Activated naive CD8-positive, alpha-beta T cell treated with anti-CD3 and anti-CD28 coated beads for 36 hours (primary cell): Measurements from ENCODE around the gene HTRA3. TPM values are rescaled to one million over a fixed set of nuclear protein-coding genes. Genes with fewer than 3 reads are reported as not detected.

Experiments used
- DNase-seq: peaks from one replicate; pipeline ENCODE4 v3.0.0; 2021
- H3K27ac Mint-ChIP-seq: one replicate; pipeline ENCODE4 v1.8.0; 2022; ENCODE audit warnings: mild to moderate bottlenecking, moderate library complexity, mixed read lengths
- H3K27me3 Mint-ChIP-seq: one replicate; pipeline ENCODE4 v1.8.0; 2022; ENCODE audit warnings: mild to moderate bottlenecking, mixed read lengths
- H3K36me3 Mint-ChIP-seq: one replicate; pipeline ENCODE4 v1.8.0; 2021; ENCODE audit warnings: mild to moderate bottlenecking, mixed read lengths
- H3K4me1 Mint-ChIP-seq: one replicate; pipeline ENCODE4 v1.8.0; 2021; ENCODE audit warnings: mixed read lengths
- H3K4me3 Mint-ChIP-seq: one replicate; pipeline ENCODE4 v1.8.0; 2022; ENCODE audit warnings: mild to moderate bottlenecking, moderate library complexity, mixed read lengths
- H3K9me3 Mint-ChIP-seq: one replicate; pipeline ENCODE4 v1.8.0; 2022; ENCODE audit warnings: mixed read lengths
- total RNA-seq, 2 experiments: library from RNA; stranded (reverse); gene quantifications; one replicate each; pipeline ENCODE4 v1.2.3, GENCODE V29; 2021

HTRA3 gene
- total RNA-seq, 2 experiments from 2014 or later: not detected

GRCh38 chr4:8285976-8286718, 16.6 kb downstream of the HTRA3 start:
- H3K4me3 Mint-ChIP-seq: no peak overlapping the region
- H3K36me3 Mint-ChIP-seq: no peaks in the 10 kb centered on the region
- no peak overlapping the region for H3K27ac Mint-ChIP-seq
- no peaks in the 10 kb centered on the region for H3K27me3 Mint-ChIP-seq
- H3K4me1 Mint-ChIP-seq: no peaks in the 10 kb centered on the region
- no peak for DNase-seq
- no peaks in the 10 kb centered on the region for H3K9me3 Mint-ChIP-seq

DNA sequence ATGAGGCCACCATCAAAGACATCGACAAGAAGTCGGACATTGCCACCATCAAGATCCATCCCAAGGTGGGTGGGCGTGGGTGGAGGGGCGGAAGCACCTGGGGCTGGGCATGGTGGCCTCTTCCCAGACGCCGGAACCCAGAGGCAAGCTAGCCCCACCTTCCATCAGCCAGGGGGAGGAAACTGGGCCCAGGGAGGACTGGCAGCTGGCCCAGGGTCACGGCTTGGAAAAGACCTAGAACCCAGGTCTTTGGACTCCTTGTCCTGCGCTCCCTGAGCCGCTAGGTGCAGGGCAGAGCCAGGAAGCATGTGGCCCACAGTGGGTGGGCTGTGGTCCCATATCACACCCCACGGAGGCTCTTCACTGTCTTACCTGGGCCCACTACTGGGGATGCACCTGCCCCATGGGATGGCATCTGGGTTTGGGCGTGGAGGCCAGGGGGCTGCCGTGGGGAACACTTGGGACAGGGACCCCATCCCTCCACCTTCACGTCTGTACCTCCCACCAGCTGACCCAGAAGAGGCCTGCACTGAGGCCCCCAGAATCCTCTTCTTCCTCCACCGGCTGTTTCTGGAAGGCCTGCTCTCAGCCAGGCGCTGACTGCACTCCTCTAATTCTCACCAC, 17.3 kb downstream of the HTRA3 start:
- H3K4me1 Mint-ChIP-seq: no peaks in the 10 kb centered on the region
- no peak overlapping the region for H3K27ac Mint-ChIP-seq
- H3K4me3 Mint-ChIP-seq: no peak overlapping the region
- no peaks in the 10 kb centered on the region for H3K27me3 Mint-ChIP-seq
- DNase-seq: no peak
- H3K9me3 Mint-ChIP-seq: no peaks in the 10 kb centered on the region
- H3K36me3 Mint-ChIP-seq: no peaks in the 10 kb centered on the region

DNA sequence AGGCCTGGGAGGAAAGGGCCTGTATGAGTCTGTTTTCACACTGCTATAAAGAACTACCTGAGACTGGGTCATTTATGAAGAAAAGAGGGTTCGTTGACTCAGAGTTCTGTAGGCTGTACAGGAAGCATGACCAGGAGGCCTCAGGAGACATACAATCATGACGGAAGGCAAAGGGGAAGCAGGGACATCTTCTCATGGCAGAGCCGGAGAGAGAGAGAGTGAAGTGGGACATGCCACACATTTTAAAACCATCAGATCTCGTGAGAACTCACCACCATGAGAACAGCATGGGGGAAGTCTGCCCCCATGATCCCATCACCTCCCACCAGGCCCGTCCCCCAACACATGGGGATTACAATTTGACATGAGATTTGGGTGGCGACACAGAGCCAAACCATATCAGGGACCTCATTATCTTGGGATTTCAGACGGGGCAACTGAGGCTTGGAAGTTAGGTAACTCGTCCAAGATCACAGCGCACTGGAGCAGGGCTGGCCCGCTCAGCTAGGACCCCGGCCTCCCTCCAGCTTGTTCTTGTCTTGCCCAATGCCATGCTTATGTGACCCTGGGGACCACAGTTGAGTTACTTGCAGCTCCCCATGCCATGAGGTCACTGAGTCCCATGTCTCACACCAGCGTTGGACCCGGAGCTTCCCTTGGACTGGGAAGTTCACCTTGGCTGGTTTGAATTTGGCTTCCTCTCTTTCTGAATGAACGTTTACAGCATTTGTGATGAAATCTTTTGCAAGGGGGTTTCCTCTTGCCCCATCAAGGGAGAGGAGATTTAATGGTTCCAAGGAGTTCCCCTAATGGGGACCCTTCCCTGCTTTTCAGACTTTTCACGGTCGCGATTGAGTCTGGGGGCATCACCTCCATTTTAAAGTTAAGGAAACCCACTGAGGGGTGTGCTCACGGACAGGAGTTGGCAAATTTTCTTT, 18.1 kb downstream of the HTRA3 start:
- no peaks in the 10 kb centered on the region for H3K27me3 Mint-ChIP-seq
- DNase-seq: no peak
- no peaks in the 10 kb centered on the region for H3K9me3 Mint-ChIP-seq
- no peak overlapping the region for H3K4me3 Mint-ChIP-seq
- no peaks in the 10 kb centered on the region for H3K36me3 Mint-ChIP-seq
- no peak overlapping the region for H3K27ac Mint-ChIP-seq
- no peaks in the 10 kb centered on the region for H3K4me1 Mint-ChIP-seq

DNA sequence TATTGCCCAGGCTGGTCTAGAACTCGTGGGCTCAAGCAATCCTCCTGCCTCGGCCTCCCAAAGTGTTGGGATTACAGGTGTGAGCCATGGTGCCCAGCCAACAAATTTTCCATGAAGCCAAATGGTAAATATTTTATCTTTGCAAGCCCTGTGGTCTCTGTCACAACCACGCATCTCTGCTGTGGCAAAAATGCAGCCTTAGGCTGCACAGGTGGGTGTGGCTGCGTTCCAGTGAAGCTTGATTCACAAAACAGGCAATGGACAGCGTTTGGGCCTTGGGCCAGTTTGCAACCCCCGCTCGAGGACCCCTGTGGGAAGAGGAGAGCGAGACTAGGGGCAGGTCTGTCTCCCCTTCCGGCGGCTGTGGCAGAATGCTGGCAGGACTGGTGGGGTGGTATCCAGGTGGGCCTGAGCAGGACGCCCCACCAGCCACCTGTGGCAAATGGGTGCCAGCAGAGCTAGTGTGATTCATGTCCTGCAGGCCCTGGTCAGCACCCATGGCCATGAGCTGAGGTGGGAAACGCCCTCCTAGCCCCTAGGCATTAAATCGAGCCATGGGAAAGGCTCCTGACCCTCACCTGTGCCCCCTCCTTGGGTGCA, 19.7 kb downstream of the HTRA3 start:
- H3K36me3 Mint-ChIP-seq: no peaks in the 10 kb centered on the region
- H3K27ac Mint-ChIP-seq: no peak overlapping the region
- no peaks in the 10 kb centered on the region for H3K4me1 Mint-ChIP-seq
- DNase-seq: no peak
- H3K9me3 Mint-ChIP-seq: no peaks in the 10 kb centered on the region
- H3K27me3 Mint-ChIP-seq: no peaks in the 10 kb centered on the region
- no peak overlapping the region for H3K4me3 Mint-ChIP-seq

GRCh38 chr4:8289956-8290700, 20.6 kb downstream of the HTRA3 start:
- H3K4me1 Mint-ChIP-seq: no peaks in the 10 kb centered on the region
- DNase-seq: no peak
- no peak overlapping the region for H3K27ac Mint-ChIP-seq
- no peaks in the 10 kb centered on the region for H3K36me3 Mint-ChIP-seq
- peaks cover 4% of the 10 kb centered on the region for H3K9me3 Mint-ChIP-seq
- H3K4me3 Mint-ChIP-seq: no peak overlapping the region
- H3K27me3 Mint-ChIP-seq: no peaks in the 10 kb centered on the region

DNA sequence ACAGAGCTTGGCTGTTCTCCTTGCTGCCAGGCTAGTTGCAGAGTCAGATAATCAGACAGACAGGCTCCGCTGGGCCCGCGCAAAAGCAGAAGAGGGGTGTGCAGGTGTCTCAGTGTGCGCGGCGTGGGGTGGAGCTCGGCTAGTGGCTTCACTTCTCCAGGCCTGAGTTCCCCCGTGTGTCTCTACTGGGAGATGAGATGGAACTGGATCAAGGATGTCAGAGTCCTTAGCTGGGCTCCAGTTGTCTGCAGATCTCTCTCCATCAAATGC, 21.1 kb downstream of the HTRA3 start:
- peaks cover 4% of the 10 kb centered on the region for H3K9me3 Mint-ChIP-seq
- no peaks in the 10 kb centered on the region for H3K27me3 Mint-ChIP-seq
- DNase-seq: no peak
- no peak overlapping the region for H3K27ac Mint-ChIP-seq
- H3K36me3 Mint-ChIP-seq: no peaks in the 10 kb centered on the region
- H3K4me1 Mint-ChIP-seq: no peaks in the 10 kb centered on the region
- H3K4me3 Mint-ChIP-seq: no peak overlapping the region

DNA sequence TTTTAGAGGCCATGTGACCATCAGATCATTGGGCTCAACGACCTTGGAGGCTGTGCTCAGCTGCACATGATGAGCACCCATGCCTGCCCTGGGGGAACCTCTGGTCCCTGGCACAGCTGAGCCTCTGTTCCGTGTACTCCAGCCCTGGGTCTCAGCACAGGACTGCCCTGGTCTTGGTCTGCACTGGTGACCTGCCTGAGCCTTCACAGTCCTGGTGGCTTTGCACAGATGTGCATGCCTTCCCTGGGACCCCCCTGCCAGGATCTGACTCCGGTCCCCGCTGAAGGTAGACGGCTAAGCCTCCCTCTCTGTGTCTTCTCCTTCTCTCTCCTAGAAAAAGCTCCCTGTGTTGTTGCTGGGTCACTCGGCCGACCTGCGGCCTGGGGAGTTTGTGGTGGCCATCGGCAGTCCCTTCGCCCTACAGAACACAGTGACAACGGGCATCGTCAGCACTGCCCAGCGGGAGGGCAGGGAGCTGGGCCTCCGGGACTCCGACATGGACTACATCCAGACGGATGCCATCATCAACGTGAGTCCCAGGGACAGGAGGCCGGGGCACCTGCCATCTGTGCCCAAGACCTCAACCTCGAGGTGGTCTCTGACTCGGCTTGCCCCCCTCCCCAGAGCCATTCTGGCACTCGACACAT, 21.6 kb downstream of the HTRA3 start:
- DNase-seq: no peak
- H3K9me3 Mint-ChIP-seq: peaks cover 4% of the 10 kb centered on the region
- no peaks in the 10 kb centered on the region for H3K4me1 Mint-ChIP-seq
- H3K4me3 Mint-ChIP-seq: no peak overlapping the region
- H3K36me3 Mint-ChIP-seq: no peaks in the 10 kb centered on the region
- no peaks in the 10 kb centered on the region for H3K27me3 Mint-ChIP-seq
- no peak overlapping the region for H3K27ac Mint-ChIP-seq

- no peak overlapping the region for H3K4me3 Mint-ChIP-seq
- H3K9me3 Mint-ChIP-seq: peaks cover 4% of the 10 kb centered on the region
- H3K27me3 Mint-ChIP-seq: no peaks in the 10 kb centered on the region
- H3K4me1 Mint-ChIP-seq: no peaks in the 10 kb centered on the region
- no peak overlapping the region for H3K27ac Mint-ChIP-seq
- H3K36me3 Mint-ChIP-seq: no peaks in the 10 kb centered on the region
- no peak for DNase-seq
Measured at GRCh38 chr4:8291701-8292477, 22.3 kb downstream of the HTRA3 start.

DNA sequence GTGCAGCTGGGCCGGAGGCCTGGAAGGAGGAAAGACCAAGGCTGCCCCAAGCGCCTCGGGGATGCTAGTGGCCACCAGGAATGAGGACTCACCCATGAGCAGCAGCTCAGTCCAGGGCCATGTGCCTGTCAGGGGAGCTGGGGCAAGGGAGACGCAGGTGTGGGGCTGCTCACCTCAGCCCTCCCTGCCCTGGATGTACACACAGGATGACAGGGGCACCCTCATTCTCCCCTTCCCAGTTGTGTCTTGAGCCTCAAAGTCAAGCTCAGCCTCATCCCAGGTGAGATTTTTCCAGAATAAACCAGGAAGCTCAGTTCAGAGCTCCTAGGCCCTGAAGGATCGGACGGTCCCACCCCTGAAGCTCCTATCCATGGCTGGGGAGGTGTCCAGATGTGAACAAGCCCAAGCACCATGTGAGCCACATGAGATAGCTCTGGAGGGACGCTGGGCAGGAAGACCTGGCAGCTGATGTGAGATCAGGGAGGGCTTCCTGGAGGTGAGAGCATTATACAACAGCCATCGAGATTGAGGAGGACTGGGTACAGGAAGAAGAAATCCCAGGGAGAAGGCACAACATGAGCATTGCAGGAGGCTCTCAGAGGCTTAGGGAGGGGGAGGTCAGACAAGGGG, 23.0 kb downstream of the HTRA3 start:
- H3K4me3 Mint-ChIP-seq: no peak overlapping the region
- H3K9me3 Mint-ChIP-seq: peaks cover 4% of the 10 kb centered on the region
- no peaks in the 10 kb centered on the region for H3K36me3 Mint-ChIP-seq
- no peak overlapping the region for H3K27ac Mint-ChIP-seq
- H3K27me3 Mint-ChIP-seq: no peaks in the 10 kb centered on the region
- DNase-seq: no peak
- H3K4me1 Mint-ChIP-seq: no peaks in the 10 kb centered on the region

GRCh38 chr4:8293131-8293975, 23.8 kb downstream of the HTRA3 start:
- H3K27me3 Mint-ChIP-seq: no peaks in the 10 kb centered on the region
- DNase-seq: no peak
- no peak overlapping the region for H3K27ac Mint-ChIP-seq
- H3K4me1 Mint-ChIP-seq: no peaks in the 10 kb centered on the region
- peaks cover 4% of the 10 kb centered on the region for H3K9me3 Mint-ChIP-seq
- no peaks in the 10 kb centered on the region for H3K36me3 Mint-ChIP-seq
- no peak overlapping the region for H3K4me3 Mint-ChIP-seq

DNA sequence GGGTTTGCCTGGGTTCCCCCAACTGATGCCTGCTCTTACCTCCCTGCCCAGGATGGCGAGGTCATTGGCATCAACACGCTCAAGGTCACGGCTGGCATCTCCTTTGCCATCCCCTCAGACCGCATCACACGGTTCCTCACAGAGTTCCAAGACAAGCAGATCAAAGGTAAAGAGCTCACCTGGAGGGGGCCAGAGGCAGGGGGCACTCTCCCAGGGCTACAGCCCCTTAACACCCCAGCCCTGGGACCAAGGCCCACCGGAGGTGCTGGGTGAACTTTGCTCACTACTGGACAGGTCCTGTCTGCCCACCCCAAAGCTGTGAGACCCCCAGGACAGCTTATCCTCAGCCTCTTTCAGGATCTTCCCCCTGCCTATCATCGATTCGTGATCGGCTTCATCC, 24.5 kb downstream of the HTRA3 start:
- Mint-ChIP-seq H3K27ac (no peak overlapping the region), H3K27me3 (no peaks in the 10 kb centered on the region), H3K36me3 (no peaks in the 10 kb centered on the region), H3K4me1 (no peaks in the 10 kb centered on the region), H3K9me3 (peaks cover 4% of the 10 kb centered on the region), H3K4me3 (no peak overlapping the region)
- no peak for DNase-seq

GRCh38 chr4:8294775-8295174, 25.2 kb downstream of the HTRA3 start:
- Mint-ChIP-seq H3K27ac (no peak overlapping the region), H3K4me3 (no peak overlapping the region), H3K4me1 (no peaks in the 10 kb centered on the region), H3K27me3 (no peaks in the 10 kb centered on the region), H3K9me3 (peaks cover 4% of the 10 kb centered on the region), H3K36me3 (no peaks in the 10 kb centered on the region)
- no peak for DNase-seq

- Mint-ChIP-seq H3K36me3 (no peaks in the 10 kb centered on the region), H3K4me1 (no peaks in the 10 kb centered on the region), H3K27me3 (no peaks in the 10 kb centered on the region), H3K9me3 (peaks cover 4% of the 10 kb centered on the region), H3K4me3 (no peak overlapping the region), H3K27ac (no peak overlapping the region)
- no peak for DNase-seq
Measured at GRCh38 chr4:8295471-8295870, 25.9 kb downstream of the HTRA3 start.
